Upper lobe of right lung (tissue), 1 donor: Measurements from ENCODE around the gene BACH2. TPM values are rescaled to one million over a fixed set of nuclear protein-coding genes. Genes with fewer than 3 reads are reported as not detected.
"Not testable (repeated sequence)": the region's sequence is repeated elsewhere in the genome, so short reads cannot be mapped to it uniquely, and the experiment has no call there.

Source experiments
- ATAC-seq: fragments of 200-7000 bp; cut with Tn5 transposase; one replicate; pipeline ENCODE4 v1.9.1; 2020; ENCODE audit warnings: mild to moderate bottlenecking, moderate library complexity
- DNase-seq: peaks from one replicate; pipeline ENCODE4 v3.0.0-alpha.2; 2020
- H3K27ac ChIP-seq: fragments of 200-600 bp; one replicate; pipeline ENCODE4 v1.8.0; 2022
- H3K27me3 ChIP-seq: fragments of 200-600 bp; one replicate; pipeline ENCODE4 v1.8.0; 2022; ENCODE audit warnings: mild to moderate bottlenecking
- H3K36me3 ChIP-seq: fragments of 200-600 bp; one replicate; pipeline ENCODE4 v1.8.0; 2022
- H3K4me1 ChIP-seq: fragments of 200-600 bp; one replicate; pipeline ENCODE4 v1.8.0; 2022
- H3K4me3 ChIP-seq: fragments of 200-600 bp; one replicate; pipeline ENCODE4 v1.8.0; 2022; ENCODE audit warnings: mild to moderate bottlenecking
- H3K9me3 ChIP-seq: fragments of 200-600 bp; one replicate; pipeline ENCODE4 v1.8.0; 2022
- CTCF ChIP-seq: fragments of 200-600 bp; IDR thresholded peaks from one replicate; pipeline ENCODE4 v1.8.0; 2022; ENCODE audit warnings: antibody characterized with exemption
- intact Hi-C: fragments of 100-400 bp; cut with DNase I; formaldehyde crosslinking; loops from one replicate; pipeline ENCODE4 v1.11.0; 2022
- total RNA-seq: library from RNA; stranded (reverse); fragmentation: NEBNext Ultra II Directional; extraction: Animal tissue kit (Norgen Biotek cat#: 25700); gene quantifications from one replicate; pipeline ENCODE4 v1.2.1, GENCODE V29; 2021
- donor health status: DM: no; HTN: yes; CAD: no; lungs with severe emphysema.

Gene BACH2
- total RNA-seq, 1 donor from 2014 or later = 4.9 TPM

GRCh38 chr6:90119618-90120017, 177.0 kb downstream of the BACH2 start:
- intact Hi-C loops = no loop called here
- no peak overlapping the region for H3K27ac ChIP-seq
- no peak overlapping the region for H3K4me3 ChIP-seq
- no peaks in the 10 kb centered on the region for H3K9me3 ChIP-seq
- H3K4me1 ChIP-seq = no peaks in the 10 kb centered on the region
- DNase-seq (no peak), ATAC-seq (no peak)
- H3K36me3 ChIP-seq = no peaks in the 10 kb centered on the region
- H3K27me3 ChIP-seq = peaks cover 3% of the 10 kb centered on the region
- no peak for TF ChIP-seq CTCF

GRCh38 chr6:90118581-90118980, 178.1 kb downstream of the BACH2 start:
- Histone ChIP-seq H3K9me3 (no peaks in the 10 kb centered on the region), H3K27me3 (peaks cover 3% of the 10 kb centered on the region), H3K27ac (no peak overlapping the region), H3K36me3 (no peaks in the 10 kb centered on the region), H3K4me3 (no peak overlapping the region), H3K4me1 (no peaks in the 10 kb centered on the region)
- intact Hi-C loops = no loop called here
- DNase-seq = no peak
- no peak for TF ChIP-seq CTCF
- ATAC-seq = no peak

- no peak for ATAC-seq
Observed at GRCh38 chr6:90118069-90118468, 178.6 kb downstream of the BACH2 start.

GRCh38 chr6:90116126-90116525, 180.5 kb downstream of the BACH2 start:
- ATAC-seq, DNase-seq, H3K36me3 ChIP-seq, H3K27me3 ChIP-seq, intact Hi-C loops, H3K9me3 ChIP-seq, H3K27ac ChIP-seq, H3K4me1 ChIP-seq, H3K4me3 ChIP-seq: not testable (repeated sequence)

More at GRCh38 chr6:90118069-90118468, 178.6 kb downstream of the BACH2 start:
- TF ChIP-seq CTCF = no peak
- Histone ChIP-seq H3K36me3 (no peaks in the 10 kb centered on the region), H3K27ac (no peak overlapping the region), H3K4me3 (no peak overlapping the region), H3K4me1 (no peaks in the 10 kb centered on the region), H3K9me3 (no peaks in the 10 kb centered on the region), H3K27me3 (peaks cover 3% of the 10 kb centered on the region)
- intact Hi-C loops = no loop called here
- no peak for DNase-seq

GRCh38 chr6:90113389-90113788, 183.3 kb downstream of the BACH2 start:
- no peak for ATAC-seq
- H3K4me3 ChIP-seq = no peak overlapping the region

GRCh38 chr6:90111387-90111786, 185.3 kb downstream of the BACH2 start:
- no peak overlapping the region for H3K27ac ChIP-seq
- H3K9me3 ChIP-seq = no peaks in the 10 kb centered on the region
- no peak for ATAC-seq
- H3K4me1 ChIP-seq = peaks cover 7% of the 10 kb centered on the region
- intact Hi-C loops = no loop called here
- H3K36me3 ChIP-seq = no peaks in the 10 kb centered on the region
- DNase-seq = no peak
- TF ChIP-seq CTCF = no peak
- peaks cover 3% of the 10 kb centered on the region for H3K27me3 ChIP-seq
- no peak overlapping the region for H3K4me3 ChIP-seq

More at GRCh38 chr6:90113389-90113788, 183.3 kb downstream of the BACH2 start:
- no peaks in the 10 kb centered on the region for H3K9me3 ChIP-seq
- peaks cover 3% of the 10 kb centered on the region for H3K27me3 ChIP-seq
- no peak overlapping the region for H3K27ac ChIP-seq
- peaks cover 5% of the 10 kb centered on the region for H3K4me1 ChIP-seq
- H3K36me3 ChIP-seq = no peaks in the 10 kb centered on the region
- no peak for DNase-seq
- TF ChIP-seq CTCF = no peak
- intact Hi-C loops = no loop called here
